ENCODE data around the gene SORT1.
"Not testable (repeated sequence)": the region's sequence is repeated elsewhere in the genome, so short reads cannot be mapped to it uniquely, and the experiment has no call there.

Gene SORT1

DNA sequence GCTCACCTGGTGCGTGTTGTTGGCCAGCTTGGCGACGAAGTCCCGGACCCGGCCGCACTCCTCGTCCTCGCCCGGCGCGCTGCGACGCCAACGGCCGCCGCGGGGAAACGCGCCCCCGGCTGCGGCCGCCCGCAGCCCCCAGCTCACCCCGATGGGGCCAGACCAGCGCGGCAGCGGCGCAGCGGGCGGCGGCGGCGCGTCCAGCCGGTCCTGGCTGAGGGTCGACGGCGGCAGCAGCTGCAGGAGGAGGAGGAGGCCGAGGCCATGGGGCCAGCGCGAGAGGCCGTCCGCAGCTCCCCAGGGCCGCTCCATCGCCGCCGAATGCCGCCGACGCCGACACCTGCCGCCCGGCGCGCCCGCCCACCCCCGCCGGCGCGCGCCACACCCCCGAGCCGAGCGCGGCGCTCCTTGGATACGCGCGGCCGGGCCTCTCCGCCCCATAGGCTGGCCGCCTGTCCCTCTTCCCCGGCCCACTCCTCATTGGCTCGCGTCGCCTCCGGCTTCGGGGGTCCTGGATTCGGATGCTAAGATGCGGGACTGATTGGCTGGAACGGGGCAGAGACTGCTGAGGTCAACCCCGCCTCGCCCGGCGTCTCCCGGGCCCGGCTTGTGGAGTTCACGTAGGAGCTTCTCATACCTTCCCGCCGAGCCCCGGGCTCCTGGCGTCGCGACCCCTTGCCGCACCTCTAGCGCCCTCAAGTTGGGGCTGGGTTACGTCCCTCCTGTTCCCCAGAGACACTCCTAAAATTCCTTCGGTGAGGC, at the start of gene SORT1:
SORT1 (minus strand) TSS at position 338 of the 762 bp plus-strand sequence; CDS start at position 312, 26 bp downstream.
- peak; percentile 58 to 61 for DNase-seq

DNA sequence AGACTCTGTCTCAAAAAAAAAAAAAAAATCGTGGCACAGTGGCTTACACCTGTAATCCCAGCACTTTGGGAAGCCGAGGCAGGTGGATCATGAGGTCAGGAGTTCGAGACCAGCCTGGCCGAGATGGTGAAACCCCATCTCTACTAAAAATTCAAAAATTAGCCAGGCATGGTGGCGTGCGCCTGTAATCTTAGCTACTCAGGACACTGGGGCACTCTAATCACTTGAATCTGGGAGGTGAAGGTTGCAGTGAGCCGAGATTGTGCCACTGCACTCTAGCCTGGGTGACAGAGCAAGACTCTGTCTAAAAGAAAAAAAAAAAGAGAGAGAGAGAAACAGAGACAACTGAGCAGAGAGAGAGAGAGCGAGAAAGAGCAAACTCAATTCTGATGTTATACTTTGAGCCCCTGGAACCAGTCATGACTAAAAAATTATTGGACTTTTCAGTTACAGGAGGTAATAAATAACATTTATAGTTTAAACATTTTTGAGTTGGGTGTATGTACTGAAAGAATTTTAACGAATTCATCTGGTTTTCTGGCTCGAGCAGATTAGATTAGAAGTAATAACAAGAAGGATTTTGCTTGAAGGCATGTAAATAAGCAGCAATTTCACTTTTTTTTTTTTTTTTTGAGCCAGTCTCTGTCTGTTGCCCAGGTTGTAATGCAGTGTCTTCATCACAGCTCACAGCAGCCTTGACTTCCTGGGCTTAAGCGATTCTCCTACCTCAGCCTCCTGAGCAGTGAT, 48.4 kb upstream of the SORT1 start:
- DNase-seq: not testable (repeated sequence)

DNA sequence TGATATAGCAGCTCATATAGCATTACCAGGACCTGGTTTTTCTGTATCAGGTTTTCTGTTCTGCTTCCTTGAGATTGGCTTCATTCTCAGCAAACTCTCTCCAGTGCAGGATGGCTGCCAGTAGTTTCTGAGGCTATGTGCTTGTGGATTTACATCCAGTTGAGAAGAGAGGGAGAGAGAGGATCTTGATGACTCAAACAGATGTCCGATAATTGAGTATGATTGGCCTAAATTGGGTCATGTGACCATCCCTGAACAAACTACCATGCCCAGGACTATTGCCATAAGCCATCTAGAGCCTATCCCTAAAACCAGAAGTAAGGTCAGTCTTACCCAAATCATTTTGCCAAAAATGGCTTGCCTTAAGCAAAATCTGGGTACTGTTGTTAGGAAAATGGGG, 46.6 kb upstream of the SORT1 start:
- DNase-seq: no peak

DNA sequence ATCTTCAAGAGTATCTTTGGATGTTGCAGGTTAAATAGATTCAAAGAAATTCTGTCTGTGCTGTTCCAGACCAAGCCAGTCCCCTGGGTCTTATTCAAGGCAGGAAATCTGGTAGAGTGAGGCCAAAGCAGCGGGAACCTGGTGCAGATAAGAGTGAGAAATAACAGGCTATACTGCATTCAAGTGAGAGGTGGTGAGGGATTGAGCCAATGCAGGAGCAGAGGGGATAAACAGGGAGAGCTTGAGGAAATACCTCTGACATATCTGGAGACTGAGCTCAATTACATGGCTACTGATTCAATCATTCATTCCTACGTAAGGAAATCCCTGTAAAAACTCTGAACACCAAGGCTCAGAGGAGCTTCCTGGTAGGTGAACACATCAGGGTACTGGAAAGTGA, 45.8 kb upstream of the SORT1 start:
- DNase-seq: no peak

DNA sequence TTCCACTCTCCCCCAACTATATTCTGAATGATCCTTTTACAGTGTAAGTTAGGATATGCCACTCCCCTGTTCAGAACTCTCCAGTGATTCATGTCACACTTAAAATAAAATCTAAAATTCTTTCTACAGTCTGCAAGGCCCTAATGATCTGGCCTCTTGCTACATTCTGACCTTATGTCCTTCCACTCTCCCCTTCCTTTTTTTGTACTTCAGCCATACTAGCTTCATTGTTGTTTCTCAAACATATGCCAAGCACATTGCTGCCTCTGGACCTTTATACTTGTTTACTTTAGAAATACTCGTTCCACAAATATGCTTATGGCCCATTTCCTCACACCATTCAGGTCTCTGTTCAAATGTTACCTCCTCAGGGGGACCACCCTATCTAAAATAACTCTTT, 43.4 kb upstream of the SORT1 start:
- DNase-seq: no peak

DNA sequence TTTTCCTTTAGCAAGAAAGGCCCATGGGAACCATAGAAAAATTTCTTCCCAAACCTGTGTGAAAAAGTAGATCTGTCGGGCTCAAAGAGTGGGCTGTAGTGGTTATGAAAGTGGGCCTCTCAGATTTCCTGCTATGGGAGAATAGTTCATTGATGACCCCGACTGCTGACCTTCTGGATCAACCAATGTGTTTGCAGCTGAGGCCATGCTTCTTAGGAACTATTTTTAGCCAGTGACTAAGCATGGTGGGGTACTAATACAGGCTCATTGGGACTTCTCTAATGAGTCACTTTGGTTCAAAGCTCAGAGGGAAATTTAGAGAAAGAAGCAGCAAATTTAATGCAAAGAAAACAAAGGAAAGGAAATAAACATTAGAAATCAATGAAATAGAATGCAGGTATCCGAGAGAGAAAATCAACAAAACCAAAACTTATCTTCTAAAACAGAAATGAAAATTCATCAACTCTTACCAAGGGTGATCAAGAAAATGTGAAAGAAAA, 41.1 kb upstream of the SORT1 start:
- DNase-seq: no peak

DNA sequence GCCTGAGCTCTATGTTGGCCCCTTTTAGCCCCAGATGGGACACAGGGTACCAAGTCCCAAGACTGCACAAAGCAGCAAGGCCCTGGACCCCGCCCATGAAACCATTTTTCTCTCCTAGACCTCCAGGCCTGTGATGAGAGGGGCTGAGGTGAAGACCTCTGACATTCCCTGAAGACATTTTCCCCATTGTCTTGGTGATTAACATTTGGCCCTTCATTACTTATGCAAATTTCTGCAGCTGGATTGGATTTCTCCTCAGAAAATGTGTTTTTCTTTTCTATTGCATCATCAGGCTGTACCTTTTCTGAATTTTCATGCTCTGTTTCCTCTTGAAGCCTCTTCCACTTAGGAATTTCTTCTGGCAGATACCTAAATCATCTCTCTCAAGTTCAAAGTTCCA, 36.8 kb upstream of the SORT1 start:
- DNase-seq: no peak

DNA sequence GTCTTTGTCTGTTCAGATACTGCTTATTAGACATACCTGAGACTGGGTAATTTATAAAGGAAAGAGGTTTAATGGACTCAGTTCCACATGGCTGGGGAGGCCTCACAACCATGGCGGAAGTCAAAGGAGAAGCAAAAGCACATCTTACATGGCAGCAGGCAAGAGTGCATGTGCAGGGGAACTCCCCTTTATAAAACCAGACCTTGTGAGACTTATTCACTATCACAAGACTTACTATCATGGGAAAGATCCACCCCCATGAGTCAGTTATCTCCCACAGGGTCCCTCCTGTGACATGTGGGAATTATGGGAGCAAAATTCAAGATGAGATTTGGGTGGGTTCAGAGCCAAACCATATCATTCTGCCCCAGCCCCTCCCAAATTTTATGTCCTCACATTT, 35.6 kb upstream of the SORT1 start:
- DNase-seq: no peak

DNA sequence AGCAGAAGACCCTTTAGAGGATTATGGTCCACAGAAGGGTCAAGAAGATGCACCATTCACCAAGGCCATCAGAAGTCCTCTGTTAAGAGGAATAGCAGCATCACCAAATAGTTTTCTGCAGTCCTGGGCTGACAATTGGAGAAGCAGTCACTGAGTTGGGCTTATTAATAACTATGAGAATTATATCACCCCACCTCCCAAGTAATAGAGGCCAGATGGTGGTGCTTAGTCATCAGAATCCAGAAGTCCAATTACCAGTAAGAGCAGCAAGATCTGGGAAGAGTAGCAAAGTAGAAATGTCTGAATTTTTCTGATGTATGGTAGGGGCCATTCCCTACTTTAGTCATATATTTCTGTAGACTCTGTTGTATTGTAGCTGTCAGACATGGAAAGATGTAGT, 34.6 kb upstream of the SORT1 start:
- no peak for DNase-seq

DNA sequence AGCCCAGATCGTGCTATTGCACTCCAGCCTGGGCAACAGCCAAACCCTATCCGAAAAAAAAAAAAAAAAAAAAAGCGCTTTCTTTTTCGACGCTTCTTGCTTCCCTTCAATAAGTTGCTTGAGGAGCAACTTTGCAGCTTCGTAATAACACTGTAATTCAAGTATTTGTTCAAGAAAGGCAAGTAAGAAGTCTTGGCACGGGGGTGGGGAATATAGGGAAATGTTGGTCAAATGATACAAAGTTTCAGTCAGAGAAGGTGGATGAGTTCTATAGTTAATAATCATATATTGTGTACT, 29.4 kb upstream of the SORT1 start:
- peak in 1 of 2 donors; percentile 10 for DNase-seq

DNA sequence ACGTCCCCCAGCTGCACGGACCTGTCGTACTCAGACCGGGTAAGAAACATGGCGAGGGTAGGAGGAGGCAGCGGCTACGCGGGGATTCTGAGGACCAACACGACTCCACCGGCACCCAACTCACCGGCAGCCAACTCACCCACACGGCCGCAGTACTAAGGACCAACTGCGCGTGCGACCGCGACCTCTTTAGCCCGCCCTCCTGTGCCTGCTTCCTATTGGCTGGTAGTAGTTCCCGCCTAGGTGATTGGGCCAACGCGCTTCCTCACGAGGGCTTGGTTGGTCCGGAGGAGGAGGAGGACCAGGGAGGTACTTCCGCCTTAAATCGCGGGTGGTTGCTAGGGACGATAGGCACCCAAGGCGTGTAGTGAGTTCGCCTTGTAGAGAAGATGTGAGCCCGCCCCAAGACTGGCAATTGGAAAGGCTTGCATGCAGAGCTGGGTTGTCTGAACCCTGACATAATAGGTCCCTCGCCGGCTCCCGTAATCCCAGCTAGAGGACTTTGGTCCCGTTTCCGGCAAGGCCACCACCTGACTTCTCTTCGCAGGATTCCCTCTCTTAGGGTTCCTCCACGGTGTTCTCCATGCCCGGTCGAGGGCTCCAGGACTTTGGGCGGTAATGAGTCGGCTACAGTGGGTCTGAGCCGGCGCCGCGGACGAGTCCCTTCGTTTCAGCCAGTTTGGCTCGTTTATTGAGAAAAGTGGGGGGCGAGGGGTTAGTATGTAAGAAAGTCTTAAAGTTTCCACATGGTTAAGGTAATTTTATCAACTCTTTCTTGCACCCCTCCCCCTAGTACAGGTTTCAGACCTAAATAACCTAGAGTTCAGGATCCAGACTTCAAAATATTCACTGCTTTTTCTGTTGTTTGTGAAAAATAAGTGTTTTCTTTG, 28.8 kb upstream of the SORT1 start, which contains the start of gene PSMA5:
PSMA5 (minus strand) TSS at position 168 of the 890 bp plus-strand sequence; CDS start at position 50, 118 bp downstream.
- DNase-seq: peak; percentile 97

DNA sequence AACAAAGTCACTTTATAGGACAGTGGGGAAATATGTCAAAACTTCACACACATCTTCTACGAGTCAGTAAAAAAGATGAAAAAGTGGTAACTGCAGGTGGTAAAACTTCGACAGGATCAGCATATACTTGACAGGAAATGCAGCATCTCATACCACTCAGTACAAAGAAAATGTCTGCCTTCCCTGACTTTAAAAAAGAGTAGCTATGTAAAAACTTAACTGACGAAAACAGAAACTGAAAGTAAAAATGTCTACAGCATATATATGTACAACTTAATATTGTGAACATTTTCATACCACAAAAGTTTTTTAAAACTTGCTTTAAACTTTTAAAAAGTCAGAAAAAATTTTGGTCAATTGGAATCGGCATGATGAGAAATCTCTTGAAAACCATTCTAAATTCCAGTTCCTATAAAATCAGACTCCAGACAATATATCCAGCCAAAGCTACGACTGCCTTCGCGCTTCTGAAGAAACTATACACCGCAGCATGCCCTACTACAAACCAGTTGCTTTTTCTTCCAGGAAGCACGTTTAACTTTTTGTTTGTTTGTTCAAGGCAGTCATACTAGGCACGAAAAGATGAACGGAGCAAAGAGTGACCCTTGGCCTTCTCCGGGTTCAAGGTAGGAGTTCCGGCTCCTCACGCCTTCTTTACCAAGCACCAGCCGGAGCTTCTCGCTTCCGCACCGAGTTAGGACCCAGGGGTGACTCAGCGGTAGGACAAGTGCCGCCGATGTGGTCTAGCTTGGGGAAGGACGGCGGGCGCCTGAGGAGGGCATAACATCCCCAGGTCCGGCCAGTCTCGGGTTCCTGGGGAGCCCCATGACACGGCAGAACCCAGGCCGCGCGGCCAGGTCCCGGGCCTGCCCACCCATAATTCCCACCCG, 27.9 kb upstream of the SORT1 start:
- peak; percentile 68 to 72 for DNase-seq

DNA sequence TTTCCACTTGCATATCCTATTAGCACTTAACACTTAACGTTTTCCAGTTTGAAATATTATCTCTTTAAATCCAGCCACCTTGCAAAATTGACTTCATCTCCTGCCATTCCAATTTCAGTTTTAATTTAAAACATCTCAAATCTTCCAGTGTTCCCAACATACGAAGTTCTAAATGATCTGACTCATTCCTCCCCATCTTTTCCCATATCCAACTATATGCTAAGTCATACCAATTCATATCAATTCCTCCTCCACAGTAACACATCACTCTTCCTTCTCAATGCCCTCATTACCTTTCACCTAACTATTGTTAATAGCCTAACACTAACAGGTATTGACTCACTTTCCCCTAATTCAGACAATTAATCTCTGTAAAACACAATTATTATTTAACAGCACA, 25.8 kb upstream of the SORT1 start:
- no peak for DNase-seq

DNA sequence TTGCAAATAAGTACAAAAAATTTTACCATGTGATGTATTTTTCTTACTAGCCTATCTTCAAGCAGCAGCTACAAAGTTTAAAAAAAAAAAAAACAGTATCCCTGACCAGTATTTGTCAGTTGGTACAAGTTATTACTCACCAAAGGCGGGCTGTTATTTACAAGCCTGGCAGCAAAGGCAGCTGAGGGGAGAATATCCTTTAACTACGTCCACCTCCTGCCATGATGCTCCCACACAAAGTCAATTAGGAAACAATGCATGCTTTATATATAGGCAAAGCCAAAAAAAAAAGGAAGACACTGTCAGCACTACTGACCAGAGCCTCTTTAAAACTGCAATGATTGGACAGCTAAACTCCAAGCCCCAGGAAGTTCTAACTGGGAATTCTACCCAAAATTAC, 14.8 kb upstream of the SORT1 start:
- DNase-seq: no peak

DNA sequence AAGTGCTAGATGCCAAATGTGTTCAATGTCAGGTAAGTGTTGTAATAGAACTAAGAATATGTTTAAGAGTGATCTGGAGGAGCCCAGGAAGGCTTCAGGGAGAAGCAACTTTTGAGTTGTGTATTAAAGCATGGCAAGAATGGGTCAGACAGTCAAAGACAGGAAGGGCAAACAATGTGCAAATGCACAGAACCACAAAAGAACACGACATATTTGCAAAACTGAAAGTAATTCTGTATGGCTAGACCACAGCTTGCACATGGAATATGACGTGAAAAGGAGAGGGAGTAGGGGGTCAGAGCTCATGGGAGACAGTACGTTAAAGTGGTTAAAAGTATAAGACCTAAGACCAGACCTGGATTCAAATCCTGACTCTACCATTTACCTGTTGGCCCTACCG, 7.1 kb upstream of the SORT1 start:
- DNase-seq: no peak

DNA sequence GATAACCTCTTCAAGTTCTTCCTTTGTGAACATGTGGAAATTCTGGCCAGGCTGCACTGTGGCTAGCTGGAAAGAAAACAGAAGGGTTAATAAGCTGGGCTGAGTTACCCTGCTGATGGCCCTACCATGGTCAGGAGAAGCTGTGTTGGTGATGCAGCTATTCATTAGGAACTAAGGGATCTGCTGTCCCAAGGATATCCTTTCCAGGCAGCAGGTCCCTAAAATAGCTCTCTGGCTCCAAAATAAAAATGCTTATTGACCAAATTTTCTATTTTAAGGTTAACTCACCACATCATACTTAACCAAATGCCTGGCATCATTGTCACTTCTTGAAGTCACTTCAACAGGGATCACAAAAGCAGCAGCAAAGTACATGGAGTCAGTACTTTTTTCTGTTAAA, 4.3 kb upstream of the SORT1 start:
- DNase-seq: no peak

DNA sequence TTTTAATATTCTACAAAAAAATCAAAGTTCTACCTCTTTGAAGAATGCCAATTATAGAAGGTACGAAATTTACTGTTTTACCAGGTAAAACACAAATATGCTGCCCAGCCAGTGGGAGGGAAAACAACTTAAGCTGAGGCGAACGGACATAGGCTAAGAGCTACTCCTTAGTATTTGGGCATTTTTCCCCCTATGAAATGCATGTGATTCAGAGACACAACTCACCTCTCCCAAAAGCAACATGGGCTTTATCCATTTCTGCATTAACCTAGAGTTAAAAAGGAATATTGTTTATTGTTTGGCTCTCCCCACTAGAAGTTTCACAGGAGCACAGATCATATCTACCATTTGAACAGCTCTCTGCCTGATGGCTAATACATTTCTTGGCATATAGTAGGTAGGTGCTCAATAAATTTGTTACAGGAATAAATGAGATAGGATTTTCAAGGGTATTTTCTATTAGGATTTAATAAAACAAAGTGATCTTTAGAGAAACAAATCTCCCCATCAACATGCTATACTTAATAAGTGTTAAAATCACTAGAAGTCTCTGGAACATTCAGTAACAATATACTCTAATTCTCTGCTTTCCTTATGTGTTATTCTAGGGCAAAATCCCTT, 2.4 kb upstream of the SORT1 start:
- no peak for DNase-seq

DNA sequence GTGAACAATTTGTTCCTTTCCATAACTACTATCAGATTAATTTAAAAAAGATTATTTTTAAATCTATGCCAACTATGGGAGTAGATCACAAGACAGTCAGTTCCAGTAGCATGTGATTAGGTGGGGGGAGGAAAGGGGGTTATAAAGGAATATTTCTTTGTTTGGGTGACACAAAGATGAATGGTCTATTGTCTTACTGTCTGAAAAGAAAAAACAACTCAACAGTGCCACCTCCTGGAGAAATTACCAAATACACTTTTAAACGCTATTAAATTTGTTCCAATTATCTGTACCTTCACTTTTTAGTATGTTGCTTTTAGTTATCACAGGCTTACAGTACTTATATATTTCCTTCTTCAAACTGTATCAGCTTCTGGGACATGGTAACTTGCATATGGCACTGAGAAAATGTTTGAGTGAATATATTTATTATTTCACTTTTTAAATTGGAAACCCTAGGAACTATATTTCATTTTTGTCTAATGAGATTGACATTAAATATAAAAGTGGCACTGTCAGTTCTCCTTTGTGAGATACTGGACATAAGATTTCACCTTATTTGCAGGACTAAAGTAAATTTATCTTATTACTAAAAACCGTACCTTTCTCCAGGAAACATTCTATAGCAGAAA, 1.7 kb upstream of the SORT1 start:
- DNase-seq: peak in 1 of 2 donors; percentile 73

DNA sequence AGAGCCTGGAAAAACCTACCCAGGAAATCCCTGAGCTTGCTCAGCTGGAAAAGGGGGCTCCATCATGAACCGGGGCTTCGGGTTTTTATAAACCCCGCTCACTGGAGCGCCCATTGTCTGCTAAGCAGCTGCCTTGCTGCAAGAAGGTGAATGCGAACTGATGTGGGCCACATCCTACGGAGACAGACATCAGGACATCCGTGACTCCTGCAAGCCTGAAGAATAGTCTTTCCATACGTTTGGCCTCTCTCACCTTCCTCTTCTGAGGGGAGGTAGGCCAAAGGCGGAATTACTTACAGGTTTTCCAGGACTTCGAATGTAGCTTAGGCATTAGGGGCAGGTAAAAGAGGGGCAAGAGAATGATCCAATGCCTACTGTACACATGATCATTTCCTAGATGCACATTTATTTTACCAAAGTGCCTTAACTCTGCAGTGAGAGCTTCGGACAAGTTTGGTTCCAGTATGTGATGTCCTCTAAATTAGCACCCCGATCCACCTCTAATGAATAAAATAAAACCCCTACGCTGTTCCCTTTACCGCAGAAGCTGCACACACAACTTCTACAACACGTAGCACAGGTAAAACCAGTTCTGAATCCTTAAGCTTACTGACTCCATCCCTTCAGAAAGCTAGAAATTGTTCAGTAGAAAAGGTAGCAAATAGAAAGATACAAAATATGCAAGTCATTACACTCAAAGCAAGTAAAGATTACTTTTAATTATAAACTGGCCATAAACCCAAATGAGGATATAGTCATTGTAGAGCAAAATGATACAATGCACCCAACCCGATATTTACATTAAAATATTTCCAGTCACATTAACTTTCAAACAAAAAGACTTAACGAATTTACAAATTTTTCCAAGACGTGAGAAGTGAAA, 866 bp upstream of the SORT1 start:
- DNase-seq: no peak

Data from CD4-positive, alpha-beta T cell treated with Interleukin-1 beta for 1 hour (primary cell).